CD4-positive, alpha-beta T cell treated with Interleukin-4 for 1 hour (primary cell): ENCODE results near the gene SCAPER.
"Not testable (repeated sequence)": the region's sequence is repeated elsewhere in the genome, so short reads cannot be mapped to it uniquely, and the experiment has no call there.

Experiments used
- DNase-seq, 2 donors: peaks; one replicate each; pipeline ENCODE4 v3.0.0-alpha.2; 2020 to 2022

SCAPER gene

DNA sequence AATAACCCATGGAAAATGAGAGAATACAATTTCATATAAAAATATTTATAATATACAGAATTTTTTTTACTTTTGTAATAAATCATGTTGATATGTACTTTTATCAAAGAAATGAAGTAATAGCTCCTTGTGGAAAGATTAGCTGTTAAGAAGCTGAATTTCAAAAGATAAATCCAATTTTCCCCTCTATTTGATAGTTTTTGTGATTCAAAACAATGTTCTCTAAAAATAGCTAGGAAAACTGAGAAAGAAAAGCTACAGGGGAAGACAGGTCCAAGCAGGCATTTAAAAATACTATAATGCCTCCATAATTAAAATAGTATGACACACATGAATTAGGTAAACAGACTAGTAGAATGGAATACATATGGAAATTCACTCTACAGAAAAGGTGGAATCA lies 44.9 kb downstream of the SCAPER start:
- no peak for DNase-seq

- not testable (repeated sequence) for DNase-seq
These were observed 54.8 kb downstream of the SCAPER start for GRCh38 chr15:76850367-76850766.

GRCh38 chr15:76846782-76847181 lies 58.4 kb downstream of the SCAPER start:
- DNase-seq, result no peak

GRCh38 chr15:76844096-76844495 lies 61.0 kb downstream of the SCAPER start:
- no peak for DNase-seq

DNA sequence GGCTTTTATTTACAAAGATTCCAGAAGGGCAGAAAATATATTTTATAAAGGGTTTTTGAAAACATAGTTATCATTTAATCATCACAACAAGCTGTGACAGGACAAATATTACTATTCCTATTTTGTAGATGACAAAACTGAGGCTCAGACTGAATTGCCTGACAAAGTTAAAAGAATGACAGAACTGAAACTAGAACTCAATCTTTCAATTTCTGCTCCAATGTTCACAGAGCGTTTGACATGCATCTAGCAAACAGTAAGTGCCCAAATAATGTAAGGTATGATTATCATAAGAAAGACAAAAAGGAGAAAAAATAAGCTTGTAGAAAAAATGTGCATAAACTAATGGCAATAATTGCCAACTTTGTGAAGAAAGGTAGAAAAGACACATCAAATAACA lies 61.9 kb downstream of the SCAPER start:
- DNase-seq, result no peak

DNA sequence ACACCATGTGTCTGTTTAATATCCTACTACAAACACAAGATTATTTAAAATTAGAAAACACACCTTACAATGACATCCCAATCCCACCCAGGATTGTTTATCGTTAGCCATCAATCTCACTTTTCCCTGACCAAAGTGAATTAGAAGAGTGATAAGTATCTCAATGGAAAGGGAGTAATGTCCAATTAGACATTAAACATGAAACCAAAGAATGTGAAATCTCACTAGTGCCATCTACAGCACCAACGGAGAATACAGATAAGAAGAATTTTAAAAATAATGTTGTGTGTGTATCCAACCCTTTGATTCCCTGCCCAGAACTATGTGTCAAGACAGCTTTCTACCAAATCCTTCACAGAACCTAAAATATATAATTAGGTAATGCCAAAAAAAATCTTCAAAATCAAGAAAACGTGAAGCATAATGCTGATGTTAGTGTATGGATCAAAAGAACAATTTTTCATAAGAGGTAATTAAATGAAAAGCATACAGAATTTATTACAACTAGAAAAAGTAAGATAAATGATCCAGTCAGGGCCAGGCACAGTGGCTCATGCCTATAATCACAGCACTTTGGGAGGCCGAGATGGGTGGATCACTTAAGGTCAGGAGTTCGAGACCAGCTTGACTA lies 64.2 kb downstream of the SCAPER start:
- peak in 1 of 2 donors; percentile 20 for DNase-seq

DNA sequence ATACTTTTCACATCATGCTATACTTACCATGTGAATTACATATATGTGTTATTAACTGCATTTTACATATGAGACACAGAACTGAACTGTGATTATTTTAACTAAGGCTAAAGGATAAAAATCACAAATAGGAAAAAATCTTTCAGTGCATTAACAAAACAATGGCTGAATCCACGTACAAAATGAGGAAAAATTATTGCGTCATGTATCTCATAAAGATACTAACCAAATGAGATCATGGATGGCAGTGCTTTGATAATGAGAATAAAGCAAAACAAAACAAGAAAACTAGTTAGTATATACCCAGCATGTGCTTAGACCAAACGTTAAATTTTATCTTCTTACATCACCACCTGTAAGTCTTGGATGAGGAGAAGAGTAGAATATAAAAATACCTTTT lies 66.0 kb downstream of the SCAPER start:
- no peak for DNase-seq

- no peak for DNase-seq
These were observed 67.7 kb downstream of the SCAPER start for GRCh38 chr15:76837474-76837873.

DNA sequence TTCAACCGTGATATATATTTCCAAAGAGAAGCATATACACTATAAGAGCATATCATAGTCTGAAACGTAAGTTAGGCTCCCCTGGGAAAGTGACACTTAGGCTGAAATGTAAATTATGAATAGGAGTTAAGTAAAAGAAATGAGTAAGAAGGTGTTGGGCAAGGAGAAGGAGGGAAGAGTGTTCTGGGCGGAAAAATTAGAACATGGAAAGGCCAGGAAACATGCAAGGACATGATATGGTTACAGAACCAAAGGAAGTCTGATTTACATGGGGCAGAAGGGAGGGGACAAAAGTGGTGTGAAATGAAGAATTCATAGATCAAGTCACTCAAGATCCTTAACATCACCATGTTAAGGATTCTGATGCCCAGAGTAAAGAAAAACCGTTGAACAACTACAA lies 75.2 kb downstream of the SCAPER start:
- DNase-seq, result no peak

GRCh38 chr15:76823890-76824289 lies 81.2 kb downstream of the SCAPER start:
- DNase-seq, result no peak

DNA sequence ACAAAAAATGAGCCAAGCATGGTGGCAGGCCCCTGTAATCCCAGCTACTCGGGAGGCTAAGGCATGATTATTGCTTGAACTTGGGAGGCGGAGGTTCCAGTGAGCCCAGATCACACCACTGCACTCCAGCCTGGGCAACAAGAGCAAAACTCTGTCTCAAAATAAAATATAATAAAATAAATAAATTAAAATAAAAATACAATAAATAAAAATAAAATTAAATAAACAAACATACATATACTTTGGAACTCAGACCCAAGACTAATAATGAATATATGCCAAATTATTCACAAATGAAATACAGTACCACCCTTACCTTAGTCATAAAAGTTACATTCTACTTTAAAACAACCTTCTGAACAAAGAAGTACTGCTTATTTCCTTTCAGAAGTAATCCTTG lies 81.8 kb downstream of the SCAPER start:
- DNase-seq, result no peak

GRCh38 chr15:76818926-76819325 lies 86.2 kb downstream of the SCAPER start:
- DNase-seq, result peak in 1 of 2 donors; percentile 2

DNA sequence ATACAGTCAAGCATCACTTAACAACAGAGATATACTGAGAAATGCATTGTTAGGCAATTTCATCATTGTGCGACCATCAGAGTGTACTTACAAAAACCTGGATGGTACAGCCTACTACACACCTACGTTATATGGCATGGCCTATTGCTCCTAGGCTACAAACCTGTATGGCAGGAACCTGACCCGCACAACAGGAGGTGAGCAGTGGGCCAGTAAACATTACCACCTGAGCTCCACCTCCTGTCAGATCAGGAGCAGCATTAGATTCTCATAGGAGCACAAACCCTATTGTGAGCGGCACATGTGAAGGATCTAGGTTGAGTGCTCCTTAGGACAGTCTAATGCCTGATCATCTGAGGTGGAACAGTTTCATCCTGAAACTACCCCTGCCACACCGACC lies 89.7 kb downstream of the SCAPER start:
- DNase-seq, result no peak

- no peak for DNase-seq
These were observed 92.8 kb downstream of the SCAPER start for GRCh38 chr15:76812381-76812780.

- no peak for DNase-seq
These were observed 95.6 kb downstream of the SCAPER start for GRCh38 chr15:76809412-76810103.

- no peak for DNase-seq
These were observed 102.0 kb downstream of the SCAPER start for GRCh38 chr15:76803049-76803571.

DNA sequence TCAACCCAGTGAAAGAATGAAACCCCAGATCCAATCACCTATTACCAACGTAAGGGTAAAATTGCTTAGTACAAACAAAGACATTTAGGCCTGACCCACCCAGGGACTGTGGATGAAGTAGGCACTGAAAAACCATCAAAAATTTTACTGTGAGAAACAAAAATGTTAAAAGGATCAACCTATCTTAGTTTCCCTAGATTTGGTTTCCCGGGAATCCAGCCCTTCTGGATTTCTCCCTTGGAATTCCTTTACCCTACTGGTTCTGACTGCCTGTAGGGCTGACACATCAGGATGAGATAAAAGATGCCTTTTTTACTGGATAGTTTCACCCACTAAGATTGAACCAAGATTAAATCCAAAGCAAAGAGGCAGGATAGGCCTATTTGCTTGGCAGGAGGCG lies 102.7 kb downstream of the SCAPER start:
- no peak for DNase-seq

GRCh38 chr15:76799760-76800159 lies 105.4 kb downstream of the SCAPER start:
- no peak for DNase-seq

- no peak for DNase-seq
These were observed 109.9 kb downstream of the SCAPER start for GRCh38 chr15:76795217-76795616.

- no peak for DNase-seq
These were observed 112.0 kb downstream of the SCAPER start for GRCh38 chr15:76793162-76793561.

- no peak for DNase-seq
These were observed 113.6 kb downstream of the SCAPER start for GRCh38 chr15:76791511-76791910.

DNA sequence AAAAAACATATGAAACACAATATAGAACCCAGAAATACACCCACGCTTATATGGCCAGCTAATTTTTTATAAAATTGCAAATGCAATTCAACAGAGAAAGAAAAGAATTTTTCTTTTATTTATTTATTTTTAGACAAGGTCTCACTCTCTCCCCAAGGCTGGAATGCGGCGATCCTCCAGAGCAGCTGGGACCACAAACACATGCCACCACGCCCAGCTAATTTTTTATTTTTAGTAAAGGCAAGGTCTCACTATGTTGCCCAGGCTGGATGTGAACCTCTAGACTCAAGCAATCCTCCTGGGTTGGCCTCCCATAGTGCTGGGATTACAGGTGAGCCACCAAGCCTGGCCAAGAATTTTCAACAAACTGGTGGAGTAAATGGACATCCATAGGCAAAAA lies 117.9 kb downstream of the SCAPER start:
- no peak for DNase-seq

DNA sequence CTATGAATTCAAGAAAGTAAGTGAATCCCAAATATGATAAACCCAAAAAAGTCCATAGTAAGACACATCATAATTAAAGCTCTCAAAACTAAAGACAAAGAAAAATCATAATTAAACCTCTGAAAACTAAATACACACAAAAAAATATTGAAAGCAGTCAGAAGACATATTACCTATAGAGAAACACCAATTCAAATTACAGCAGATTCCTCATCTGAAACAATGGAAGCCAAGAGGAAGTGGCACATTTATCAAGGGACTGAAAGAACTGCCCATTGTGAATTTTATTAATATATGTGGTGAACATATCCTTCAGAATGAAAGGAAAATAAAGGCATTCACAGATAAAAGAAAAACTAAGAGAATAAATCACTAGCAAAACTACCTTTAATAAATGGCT lies 128.2 kb downstream of the SCAPER start:
- DNase-seq, result no peak

DNA sequence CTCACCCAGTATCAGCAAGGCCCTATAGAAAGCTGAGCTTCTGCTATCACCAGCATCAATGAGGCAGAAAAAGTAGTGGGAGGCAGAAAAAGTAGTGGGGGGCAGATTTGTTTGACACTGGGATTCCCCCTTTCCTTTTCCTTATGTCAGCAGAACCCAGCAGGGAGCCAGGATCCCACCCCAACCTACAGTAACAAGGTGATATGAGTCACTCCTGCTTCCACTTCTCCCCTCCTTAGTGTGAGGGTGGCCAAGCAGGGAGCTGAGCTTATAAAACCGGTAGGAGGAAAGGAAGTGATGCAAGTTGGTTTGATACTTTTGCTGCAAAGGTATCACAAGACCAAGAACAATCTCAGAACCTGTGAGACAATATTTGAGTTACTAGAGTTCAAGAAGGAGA lies 128.7 kb downstream of the SCAPER start:
- DNase-seq, result no peak

DNA sequence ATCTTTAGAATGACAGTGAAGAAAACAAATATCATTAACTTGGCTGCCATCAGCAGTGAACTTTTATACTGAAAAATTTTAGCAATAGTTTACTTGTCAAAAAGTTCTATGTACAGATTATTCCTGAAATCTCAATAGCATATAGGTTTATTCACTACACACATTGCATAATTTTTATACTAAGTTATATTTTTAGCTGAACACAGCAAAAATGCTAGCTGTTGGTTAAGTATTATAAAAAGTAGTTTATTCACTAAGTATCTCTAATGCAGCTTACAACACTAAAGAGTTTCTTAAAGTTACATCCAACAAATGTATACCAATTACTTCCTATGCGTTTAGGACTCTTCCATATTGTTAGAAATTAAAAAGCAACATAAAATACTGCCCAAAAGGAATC lies 131.9 kb downstream of the SCAPER start:
- no peak for DNase-seq
